Neural progenitor cell (in vitro differentiated cells): Measurements from ENCODE around the gene CHRD. TPM values are rescaled to one million over a fixed set of nuclear protein-coding genes. Genes with fewer than 3 reads are reported as not detected.

Experiments used
- DNase-seq: peaks from one replicate; pipeline ENCODE4 v3.0.0-alpha.2; 2016; ENCODE audit warnings: low spot score
- H2AFZ ChIP-seq: fragments of 200-600 bp; sonication (generic); replicated peaks from 2 replicates; pipeline ENCODE4 v1.6.1; 2016; ENCODE audit warnings: antibody characterized with exemption
- H3F3A ChIP-seq: fragments of 200-600 bp; sonication (generic); 2 replicates; pipeline ENCODE4 v1.6.1; 2016; ENCODE audit warnings: antibody characterized with exemption, low read depth
- H3K27ac ChIP-seq: fragments of 200-600 bp; sonication (generic); 2 replicates; pipeline ENCODE4 v1.5.1; 2016; ENCODE audit warnings: mild to moderate bottlenecking
- H3K27me3 ChIP-seq: fragments of 200-600 bp; sonication (generic); 2 replicates; pipeline ENCODE4 v1.6.1; 2016; ENCODE audit warnings: mild to moderate bottlenecking, moderate library complexity
- H3K36me3 ChIP-seq: fragments of 200-600 bp; sonication (generic); 2 replicates; pipeline ENCODE4 v1.5.1; 2016
- H3K4me1 ChIP-seq: fragments of 200-600 bp; sonication (generic); 2 replicates; pipeline ENCODE4 v1.6.1; 2016; ENCODE audit warnings: mixed run types
- H3K4me2 ChIP-seq: fragments of 200-600 bp; sonication (generic); 2 replicates; pipeline ENCODE4 v1.6.1; 2016
- H3K4me3 ChIP-seq: fragments of 200-600 bp; sonication (generic); 2 replicates; pipeline ENCODE4 v1.5.1; 2016
- H3K79me2 ChIP-seq: fragments of 200-600 bp; sonication (generic); 2 replicates; pipeline ENCODE4 v1.6.1; 2016; ENCODE audit warnings: low read depth
- H3K9ac ChIP-seq: fragments of 200-600 bp; sonication (generic); 2 replicates; pipeline ENCODE4 v1.6.1; 2016
- H3K9me3 ChIP-seq: fragments of 200-600 bp; sonication (generic); 2 replicates; pipeline ENCODE4 v1.5.1; 2016; ENCODE audit warnings: low read depth
- H4K20me1 ChIP-seq: fragments of 200-600 bp; sonication (generic); 2 replicates; pipeline ENCODE4 v1.6.1; 2016; ENCODE audit warnings: low read depth
- H3K27ac Mint-ChIP-seq: 3 replicates; pipeline ENCODE4 v1.8.0; 2021; ENCODE audit warnings: mixed read lengths
- H3K27me3 Mint-ChIP-seq: 2 replicates; pipeline ENCODE4 v1.8.0; 2022; ENCODE audit warnings: low read depth, mild to moderate bottlenecking, inconsistent platforms, moderate library complexity, mixed read lengths; ENCODE audit not compliant: insufficient read depth
- H3K36me3 Mint-ChIP-seq: 3 replicates; pipeline ENCODE4 v1.8.0; 2021; ENCODE audit warnings: mixed read lengths
- H3K4me1 Mint-ChIP-seq: 3 replicates; pipeline ENCODE4 v1.8.0; 2021; ENCODE audit warnings: mixed read lengths
- H3K4me3 Mint-ChIP-seq: 3 replicates; pipeline ENCODE4 v1.8.0; 2021; ENCODE audit warnings: mild to moderate bottlenecking, moderate library complexity, mixed read lengths
- H3K9me3 Mint-ChIP-seq: 3 replicates; pipeline ENCODE4 v1.8.0; 2020; ENCODE audit warnings: mixed read lengths
- EZH2 ChIP-seq: fragments of 200-600 bp; sonication (generic); IDR thresholded peaks from 2 replicates; pipeline ENCODE4 v1.6.1; 2017; ENCODE audit warnings: antibody characterized with exemption, mild to moderate bottlenecking, moderate library complexity
- EZH2phosphoT487 ChIP-seq: fragments of 200-600 bp; sonication (generic); IDR thresholded peaks from 2 replicates; pipeline ENCODE4 v1.6.1; 2017; ENCODE audit warnings: antibody characterized with exemption
- total RNA-seq: library from RNA; depleted of rRNA; stranded (reverse); fragments of >200 nt; gene quantifications from 2 replicates; pipeline ENCODE4 v1.2.3, GENCODE V29; 2015; ENCODE audit warnings: low replicate concordance
- TF ChIP-seq, protein P1 (sequence below): fragments of 200-600 bp; sonication (generic); IDR thresholded peaks from 2 replicates; pipeline ENCODE4 v1.5.1; 2017; ENCODE audit warnings: antibody characterized with exemption, mild to moderate bottlenecking

The CHRD gene
- total RNA-seq, 1 donor from 2014 or later, result 2.3 TPM

DNA sequence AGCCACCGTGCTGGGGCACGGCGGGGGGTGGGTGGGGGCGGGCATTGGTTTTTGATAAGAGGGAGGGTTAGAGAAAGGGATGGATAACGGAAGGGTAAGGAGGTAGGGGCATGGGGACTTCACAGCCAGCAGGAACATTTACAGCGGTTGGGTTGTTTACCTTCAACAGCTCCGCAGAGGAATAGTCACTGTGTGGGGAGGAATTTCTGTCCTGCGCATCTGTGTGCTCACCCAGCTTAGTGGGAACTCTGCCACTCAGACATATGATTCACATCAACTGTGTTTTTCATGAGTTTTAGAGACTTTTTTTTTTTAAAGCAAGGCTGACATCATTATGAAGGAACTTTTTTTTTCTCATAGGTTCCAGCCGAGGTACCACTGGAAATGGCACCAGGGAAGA lies 19.6 kb downstream of the CHRD start:
- no peak overlapping the region for H3K4me2 ChIP-seq
- no peak overlapping the region for H3K27ac Mint-ChIP-seq
- no peak overlapping the region for H3K4me3 ChIP-seq
- DNase-seq, result no peak
- H3K27me3 Mint-ChIP-seq, result peaks cover 8% of the 10 kb centered on the region
- H3K9me3 Mint-ChIP-seq, result no peaks in the 10 kb centered on the region
- no peaks in the 10 kb centered on the region for H4K20me1 ChIP-seq
- no peaks in the 10 kb centered on the region for H3K79me2 ChIP-seq
- H3K4me3 Mint-ChIP-seq, result no peak overlapping the region
- H3K36me3 ChIP-seq, result no peaks in the 10 kb centered on the region
- H2AFZ ChIP-seq, result peak overlapping the region; percentile 27
- no peaks in the 10 kb centered on the region for H3K27me3 ChIP-seq
- peaks cover 4% of the 10 kb centered on the region for H3K4me1 Mint-ChIP-seq
- TF ChIP-seq, protein P1, sequence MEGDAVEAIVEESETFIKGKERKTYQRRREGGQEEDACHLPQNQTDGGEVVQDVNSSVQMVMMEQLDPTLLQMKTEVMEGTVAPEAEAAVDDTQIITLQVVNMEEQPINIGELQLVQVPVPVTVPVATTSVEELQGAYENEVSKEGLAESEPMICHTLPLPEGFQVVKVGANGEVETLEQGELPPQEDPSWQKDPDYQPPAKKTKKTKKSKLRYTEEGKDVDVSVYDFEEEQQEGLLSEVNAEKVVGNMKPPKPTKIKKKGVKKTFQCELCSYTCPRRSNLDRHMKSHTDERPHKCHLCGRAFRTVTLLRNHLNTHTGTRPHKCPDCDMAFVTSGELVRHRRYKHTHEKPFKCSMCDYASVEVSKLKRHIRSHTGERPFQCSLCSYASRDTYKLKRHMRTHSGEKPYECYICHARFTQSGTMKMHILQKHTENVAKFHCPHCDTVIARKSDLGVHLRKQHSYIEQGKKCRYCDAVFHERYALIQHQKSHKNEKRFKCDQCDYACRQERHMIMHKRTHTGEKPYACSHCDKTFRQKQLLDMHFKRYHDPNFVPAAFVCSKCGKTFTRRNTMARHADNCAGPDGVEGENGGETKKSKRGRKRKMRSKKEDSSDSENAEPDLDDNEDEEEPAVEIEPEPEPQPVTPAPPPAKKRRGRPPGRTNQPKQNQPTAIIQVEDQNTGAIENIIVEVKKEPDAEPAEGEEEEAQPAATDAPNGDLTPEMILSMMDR, result no peak
- TF ChIP-seq EZH2phosphoT487, result no peak
- no peak for TF ChIP-seq EZH2
- no peak overlapping the region for H3K9ac ChIP-seq
- H3K36me3 Mint-ChIP-seq, result no peaks in the 10 kb centered on the region
- H3K9me3 ChIP-seq, result no peaks in the 10 kb centered on the region
- no peak overlapping the region for H3K27ac ChIP-seq
- no peaks in the 10 kb centered on the region for H3K4me1 ChIP-seq
- H3F3A ChIP-seq, result no peaks in the 10 kb centered on the region

- Histone ChIP-seq H3K79me2 (no peaks in the 10 kb centered on the region), H3K9me3 (no peaks in the 10 kb centered on the region), H3K36me3 (no peaks in the 10 kb centered on the region), H3K27ac (no peak overlapping the region), H3F3A (no peaks in the 10 kb centered on the region), H3K9ac (no peak overlapping the region), H3K4me1 (no peaks in the 10 kb centered on the region), H3K4me3 (no peak overlapping the region), H3K4me2 (no peak overlapping the region), H3K27me3 (no peaks in the 10 kb centered on the region), H4K20me1 (no peaks in the 10 kb centered on the region), H2AFZ (no peak overlapping the region)
- H3K27ac Mint-ChIP-seq, result no peak overlapping the region
- no peaks in the 10 kb centered on the region for H3K9me3 Mint-ChIP-seq
- no peak for DNase-seq
- H3K4me3 Mint-ChIP-seq, result peak overlapping the region; percentile 66
- peaks cover 5% of the 10 kb centered on the region for H3K27me3 Mint-ChIP-seq
- no peaks in the 10 kb centered on the region for H3K36me3 Mint-ChIP-seq
- peaks cover 5% of the 10 kb centered on the region for H3K4me1 Mint-ChIP-seq
- TF ChIP-seq EZH2 (no peak), EZH2phosphoT487 (no peak)
- TF ChIP-seq, protein P1, result no peak
Measured at GRCh38 chr3:184405075-184406030, 25.5 kb downstream of the CHRD start.

DNA sequence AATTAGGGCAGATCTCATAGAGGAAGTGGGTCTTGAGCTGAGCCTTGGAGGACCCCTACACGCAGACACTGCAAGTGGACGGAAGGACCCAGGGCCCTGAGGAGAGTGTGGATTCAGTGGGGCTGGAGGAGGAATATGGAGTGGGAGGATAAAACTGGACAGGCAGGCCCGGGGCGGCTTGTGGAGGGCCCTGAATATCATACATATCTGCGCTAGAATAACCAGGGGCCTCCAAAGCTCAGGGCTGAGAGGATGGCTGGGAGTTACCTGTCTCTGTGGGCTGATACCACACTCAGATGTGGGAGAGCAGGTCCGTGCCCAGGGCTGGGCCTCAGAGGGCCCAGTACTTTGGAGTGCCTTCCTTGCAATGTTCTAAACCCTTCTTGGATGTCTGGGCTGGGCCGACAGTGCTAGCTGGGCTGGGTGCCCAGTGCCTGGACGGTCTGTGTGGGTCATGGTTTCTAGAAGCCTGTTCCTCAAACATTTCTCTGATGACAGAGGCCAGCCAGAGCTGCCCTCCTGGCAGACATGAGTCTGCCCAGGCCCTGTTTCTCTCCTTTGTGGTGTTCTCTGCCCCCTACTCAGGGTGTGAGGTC lies 29.6 kb downstream of the CHRD start:
- Histone ChIP-seq H3K79me2 (no peaks in the 10 kb centered on the region), H3K36me3 (no peaks in the 10 kb centered on the region), H3F3A (no peaks in the 10 kb centered on the region), H3K4me3 (no peak overlapping the region), H4K20me1 (no peaks in the 10 kb centered on the region), H3K9ac (no peak overlapping the region), H2AFZ (no peak overlapping the region), H3K4me1 (no peaks in the 10 kb centered on the region), H3K9me3 (no peaks in the 10 kb centered on the region), H3K4me2 (no peak overlapping the region), H3K27ac (no peak overlapping the region), H3K27me3 (no peaks in the 10 kb centered on the region)
- H3K36me3 Mint-ChIP-seq, result no peaks in the 10 kb centered on the region
- H3K4me3 Mint-ChIP-seq, result no peak overlapping the region
- TF ChIP-seq, protein P1, result no peak
- DNase-seq, result no peak
- peaks cover 4% of the 10 kb centered on the region for H3K27me3 Mint-ChIP-seq
- no peak overlapping the region for H3K27ac Mint-ChIP-seq
- peaks cover under 1% of the 10 kb centered on the region for H3K4me1 Mint-ChIP-seq
- no peaks in the 10 kb centered on the region for H3K9me3 Mint-ChIP-seq
